ENCODE results near the gene LINGO4. TPM values are rescaled to one million over a fixed set of nuclear protein-coding genes. Genes with fewer than 3 reads are reported as not detected.

Gene LINGO4
- total and polyA plus RNA-seq, 2 of the 13 experiments (the other 11 are each of a cell fraction or from before 2014, with no cell fraction given) = 0.02 to 0.05 TPM

GRCh38 chr1:151832318-151832980 is 27.2 kb upstream of the LINGO4 start (continued):
- TF ChIP-seq RFXAP (CRISPR knock-in tag; IDR thresholded peaks at IDR 0.05; ENCODE audit: borderline replicate concordance) (peak; percentile 32; the same call in 1 of the 2 replicates), ZBTB42 (CRISPR knock-in tag; IDR thresholded peaks at IDR 0.05) (0 out of 2 replicates have a peak, but pooled peaks have one; percentile 73), ZNF598 (CRISPR knock-in tag; IDR thresholded peaks at IDR 0.05; ENCODE audit: borderline replicate concordance) (no peak), HNRNPL (IDR thresholded peaks at IDR 0.05; ENCODE audit: low read depth, low read length) (peak; percentile 88), SP2 (CRISPR knock-in tag; IDR thresholded peaks at IDR 0.05) (no peak), HOXA3 (CRISPR knock-in tag; IDR thresholded peaks at IDR 0.05) (peak; percentile 35; the same call in 1 of the 2 replicates), KAT8 (CRISPR knock-in tag; IDR thresholded peaks at IDR 0.05) (peak; percentile 48; the same call in 1 of the 2 replicates), SOX5 (CRISPR knock-in tag; IDR thresholded peaks at IDR 0.05; ENCODE audit: borderline replicate concordance) (peak; percentile 53; the same call in 1 of the 2 replicates), FOXO1 (CRISPR knock-in tag; IDR thresholded peaks at IDR 0.05) (peak; percentile 90), SRSF9 (IDR thresholded peaks at IDR 0.05; ENCODE audit: borderline replicate concordance, insufficient read depth, low read depth, low read length, poor library complexity, severe bottlenecking) (no peak), MED13 (CRISPR knock-in tag; IDR thresholded peaks at IDR 0.05) (no peak), TBL1XR1 (IDR thresholded peaks at IDR 0.05; ENCODE audit: borderline replicate concordance, low read length, partially characterized antibody) (no peak), ZNF280D (CRISPR knock-in tag; IDR thresholded peaks at IDR 0.05) (no peak)
- TF ChIP-seq, protein P1, sequence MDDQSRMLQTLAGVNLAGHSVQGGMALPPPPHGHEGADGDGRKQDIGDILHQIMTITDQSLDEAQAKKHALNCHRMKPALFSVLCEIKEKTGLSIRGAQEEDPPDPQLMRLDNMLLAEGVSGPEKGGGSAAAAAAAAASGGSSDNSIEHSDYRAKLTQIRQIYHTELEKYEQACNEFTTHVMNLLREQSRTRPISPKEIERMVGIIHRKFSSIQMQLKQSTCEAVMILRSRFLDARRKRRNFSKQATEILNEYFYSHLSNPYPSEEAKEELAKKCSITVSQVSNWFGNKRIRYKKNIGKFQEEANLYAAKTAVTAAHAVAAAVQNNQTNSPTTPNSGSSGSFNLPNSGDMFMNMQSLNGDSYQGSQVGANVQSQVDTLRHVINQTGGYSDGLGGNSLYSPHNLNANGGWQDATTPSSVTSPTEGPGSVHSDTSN (CRISPR knock-in tag; IDR thresholded peaks at IDR 0.05; ENCODE audit: borderline replicate concordance) = no peak
- TF ChIP-seq, protein P2, sequence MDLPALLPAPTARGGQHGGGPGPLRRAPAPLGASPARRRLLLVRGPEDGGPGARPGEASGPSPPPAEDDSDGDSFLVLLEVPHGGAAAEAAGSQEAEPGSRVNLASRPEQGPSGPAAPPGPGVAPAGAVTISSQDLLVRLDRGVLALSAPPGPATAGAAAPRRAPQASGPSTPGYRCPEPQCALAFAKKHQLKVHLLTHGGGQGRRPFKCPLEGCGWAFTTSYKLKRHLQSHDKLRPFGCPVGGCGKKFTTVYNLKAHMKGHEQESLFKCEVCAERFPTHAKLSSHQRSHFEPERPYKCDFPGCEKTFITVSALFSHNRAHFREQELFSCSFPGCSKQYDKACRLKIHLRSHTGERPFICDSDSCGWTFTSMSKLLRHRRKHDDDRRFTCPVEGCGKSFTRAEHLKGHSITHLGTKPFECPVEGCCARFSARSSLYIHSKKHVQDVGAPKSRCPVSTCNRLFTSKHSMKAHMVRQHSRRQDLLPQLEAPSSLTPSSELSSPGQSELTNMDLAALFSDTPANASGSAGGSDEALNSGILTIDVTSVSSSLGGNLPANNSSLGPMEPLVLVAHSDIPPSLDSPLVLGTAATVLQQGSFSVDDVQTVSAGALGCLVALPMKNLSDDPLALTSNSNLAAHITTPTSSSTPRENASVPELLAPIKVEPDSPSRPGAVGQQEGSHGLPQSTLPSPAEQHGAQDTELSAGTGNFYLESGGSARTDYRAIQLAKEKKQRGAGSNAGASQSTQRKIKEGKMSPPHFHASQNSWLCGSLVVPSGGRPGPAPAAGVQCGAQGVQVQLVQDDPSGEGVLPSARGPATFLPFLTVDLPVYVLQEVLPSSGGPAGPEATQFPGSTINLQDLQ (CRISPR knock-in tag; IDR thresholded peaks at IDR 0.05) = peak; percentile 75

All from HepG2 (cell line).